ENCODE results near the gene TMPRSS3.

GRCh38 chr21:42341776-42342542 lies 53.9 kb downstream of the TMPRSS3 start:
- TF ChIP-seq, protein P1, sequence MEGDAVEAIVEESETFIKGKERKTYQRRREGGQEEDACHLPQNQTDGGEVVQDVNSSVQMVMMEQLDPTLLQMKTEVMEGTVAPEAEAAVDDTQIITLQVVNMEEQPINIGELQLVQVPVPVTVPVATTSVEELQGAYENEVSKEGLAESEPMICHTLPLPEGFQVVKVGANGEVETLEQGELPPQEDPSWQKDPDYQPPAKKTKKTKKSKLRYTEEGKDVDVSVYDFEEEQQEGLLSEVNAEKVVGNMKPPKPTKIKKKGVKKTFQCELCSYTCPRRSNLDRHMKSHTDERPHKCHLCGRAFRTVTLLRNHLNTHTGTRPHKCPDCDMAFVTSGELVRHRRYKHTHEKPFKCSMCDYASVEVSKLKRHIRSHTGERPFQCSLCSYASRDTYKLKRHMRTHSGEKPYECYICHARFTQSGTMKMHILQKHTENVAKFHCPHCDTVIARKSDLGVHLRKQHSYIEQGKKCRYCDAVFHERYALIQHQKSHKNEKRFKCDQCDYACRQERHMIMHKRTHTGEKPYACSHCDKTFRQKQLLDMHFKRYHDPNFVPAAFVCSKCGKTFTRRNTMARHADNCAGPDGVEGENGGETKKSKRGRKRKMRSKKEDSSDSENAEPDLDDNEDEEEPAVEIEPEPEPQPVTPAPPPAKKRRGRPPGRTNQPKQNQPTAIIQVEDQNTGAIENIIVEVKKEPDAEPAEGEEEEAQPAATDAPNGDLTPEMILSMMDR (IDR thresholded peaks at IDR 0.05), result no peak
- TF ChIP-seq POLR2A (IDR thresholded peaks at IDR 0.05), result no peak

Measured in thyroid gland (tissue), 4 donors.